Nephron (organoid): ENCODE data around the gene NPR2.

Experiments
- H3K27ac Mint-ChIP-seq, 3 experiments: 2 replicates each; pipeline ENCODE4 v1.8.0; 2020; ENCODE audit warnings: mixed read lengths in 3 of 3, mild to moderate bottlenecking in 2 of 3, moderate library complexity in 1 of 3
- H3K27me3 Mint-ChIP-seq: 2 replicates; pipeline ENCODE4 v1.8.0; 2021; ENCODE audit warnings: low read depth, mild to moderate bottlenecking, moderate library complexity, mixed read lengths
- H3K36me3 Mint-ChIP-seq: 2 replicates; pipeline ENCODE4 v1.8.0; 2020; ENCODE audit warnings: low read depth, mixed read lengths
- H3K4me1 Mint-ChIP-seq: 2 replicates; pipeline ENCODE4 v1.8.0; 2020; ENCODE audit warnings: mixed read lengths
- H3K4me3 Mint-ChIP-seq, 3 experiments: 2 replicates each; pipeline ENCODE4 v1.8.0; 2020; ENCODE audit warnings: mild to moderate bottlenecking in 3 of 3, mixed read lengths in 3 of 3, moderate library complexity in 2 of 3
- H3K9me3 Mint-ChIP-seq: 2 replicates; pipeline ENCODE4 v1.8.0; 2020; ENCODE audit warnings: mixed read lengths
- TF ChIP-seq, protein P1 (sequence below), 3 experiments: fragments of 200-600 bp; sonication (generic); IDR thresholded peaks; one replicate each; pipeline ENCODE4 v1.5.0; 2021; ENCODE audit warnings: antibody characterized with exemption in 3 of 3; ENCODE audit not compliant: unreplicated experiment in 3 of 3

The NPR2 gene

DNA sequence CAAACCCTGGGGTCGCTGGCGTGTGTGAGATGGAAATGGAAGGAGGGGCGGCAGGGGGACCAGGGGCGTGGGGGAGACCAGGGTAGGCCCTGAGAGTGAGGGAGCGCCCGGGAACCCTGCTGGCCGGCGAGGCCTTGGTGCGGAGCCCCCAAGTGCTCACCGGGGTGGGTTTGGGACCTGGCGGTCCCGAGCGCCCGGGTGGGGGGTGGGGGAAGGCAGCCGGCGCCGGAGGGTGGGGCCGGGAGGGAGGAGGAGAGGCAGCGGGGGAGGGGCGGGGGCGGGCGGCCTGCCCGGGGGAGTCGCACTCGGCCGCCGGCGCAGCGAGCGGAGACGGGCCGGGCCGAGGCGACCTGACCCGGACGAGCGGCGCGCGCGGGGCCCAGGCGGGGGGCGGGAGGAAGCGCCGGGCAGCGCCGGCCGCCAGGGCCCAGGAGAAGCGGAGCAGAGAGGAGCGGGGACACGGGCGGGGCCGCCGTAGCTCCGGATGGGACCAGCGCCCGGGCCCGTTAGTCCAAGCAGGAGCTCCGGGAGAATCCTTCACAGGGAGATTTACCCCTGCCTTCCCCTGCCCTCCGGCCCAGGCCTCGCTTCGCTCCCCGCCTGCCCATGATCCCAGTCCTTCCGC is at the start of gene NPR2:
Gene NPR2, plus strand, starts transcription at position 295 of the 625 bp plus-strand sequence. CDS start 818 bp downstream, outside the sequence.
- H3K36me3 Mint-ChIP-seq, result no peaks in the 10 kb centered on the region
- peaks cover 41% of the 10 kb centered on the region for H3K4me1 Mint-ChIP-seq
- no peaks in the 10 kb centered on the region for H3K9me3 Mint-ChIP-seq
- TF ChIP-seq, protein P1, sequence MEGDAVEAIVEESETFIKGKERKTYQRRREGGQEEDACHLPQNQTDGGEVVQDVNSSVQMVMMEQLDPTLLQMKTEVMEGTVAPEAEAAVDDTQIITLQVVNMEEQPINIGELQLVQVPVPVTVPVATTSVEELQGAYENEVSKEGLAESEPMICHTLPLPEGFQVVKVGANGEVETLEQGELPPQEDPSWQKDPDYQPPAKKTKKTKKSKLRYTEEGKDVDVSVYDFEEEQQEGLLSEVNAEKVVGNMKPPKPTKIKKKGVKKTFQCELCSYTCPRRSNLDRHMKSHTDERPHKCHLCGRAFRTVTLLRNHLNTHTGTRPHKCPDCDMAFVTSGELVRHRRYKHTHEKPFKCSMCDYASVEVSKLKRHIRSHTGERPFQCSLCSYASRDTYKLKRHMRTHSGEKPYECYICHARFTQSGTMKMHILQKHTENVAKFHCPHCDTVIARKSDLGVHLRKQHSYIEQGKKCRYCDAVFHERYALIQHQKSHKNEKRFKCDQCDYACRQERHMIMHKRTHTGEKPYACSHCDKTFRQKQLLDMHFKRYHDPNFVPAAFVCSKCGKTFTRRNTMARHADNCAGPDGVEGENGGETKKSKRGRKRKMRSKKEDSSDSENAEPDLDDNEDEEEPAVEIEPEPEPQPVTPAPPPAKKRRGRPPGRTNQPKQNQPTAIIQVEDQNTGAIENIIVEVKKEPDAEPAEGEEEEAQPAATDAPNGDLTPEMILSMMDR (IDR thresholded peaks at IDR 0.05; ENCODE audit: unreplicated experiment in 3 of 3), result no peak
- H3K4me3 Mint-ChIP-seq, result peak within 1 kb of the TSS; percentile 87 to 92 (median 91)
- H3K27ac Mint-ChIP-seq, result peak within 1 kb of the TSS; percentile 89 to 95 (median 94)
- H3K27me3 Mint-ChIP-seq, result no peaks in the 10 kb centered on the region

GRCh38 chr9:35741740-35742139 is 49.7 kb upstream of the NPR2 start:
- Mint-ChIP-seq H3K27ac (no peak overlapping the region), H3K4me1 (peaks cover 19% of the 10 kb centered on the region), H3K36me3 (peaks cover 70% of the 10 kb centered on the region), H3K27me3 (no peaks in the 10 kb centered on the region), H3K9me3 (no peaks in the 10 kb centered on the region), H3K4me3 (no peak overlapping the region)
- TF ChIP-seq, protein P1 (IDR thresholded peaks at IDR 0.05; ENCODE audit: unreplicated experiment in 3 of 3), result no peak

DNA sequence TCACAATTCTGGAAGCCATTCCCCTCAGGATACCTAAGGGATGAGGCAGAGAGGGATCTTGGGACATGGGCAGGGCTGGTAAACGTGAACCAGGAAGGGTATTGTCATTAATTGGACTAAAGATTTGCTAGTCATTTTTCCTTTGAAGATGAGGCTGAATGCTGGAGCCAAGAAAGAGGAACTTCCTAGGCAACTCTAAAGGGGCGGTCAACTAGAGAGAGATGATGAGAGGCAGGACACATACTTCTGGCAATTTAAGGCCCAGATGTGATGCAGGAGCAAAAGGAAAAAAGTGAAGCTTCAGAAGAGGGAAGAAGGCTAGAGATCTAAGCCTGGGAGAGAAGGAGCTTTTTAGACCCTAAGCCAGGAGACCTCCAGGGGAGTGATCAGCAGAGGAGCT is 47.9 kb upstream of the NPR2 start:
- peaks cover 64% of the 10 kb centered on the region for H3K36me3 Mint-ChIP-seq
- peak overlapping the region in 2 of 3 experiments; percentile 28 to 56 for H3K4me3 Mint-ChIP-seq
- peaks cover 34% of the 10 kb centered on the region for H3K4me1 Mint-ChIP-seq
- no peaks in the 10 kb centered on the region for H3K9me3 Mint-ChIP-seq
- peak overlapping the region in 1 of 3 experiments; percentile 40 for H3K27ac Mint-ChIP-seq
- H3K27me3 Mint-ChIP-seq, result no peaks in the 10 kb centered on the region
- TF ChIP-seq, protein P1 (IDR thresholded peaks at IDR 0.05; ENCODE audit: unreplicated experiment in 3 of 3), result no peak

GRCh38 chr9:35743880-35744518 is 47.4 kb upstream of the NPR2 start:
- H3K4me1 Mint-ChIP-seq, result peaks cover 34% of the 10 kb centered on the region
- H3K27me3 Mint-ChIP-seq, result no peaks in the 10 kb centered on the region
- no peak overlapping the region for H3K4me3 Mint-ChIP-seq
- no peaks in the 10 kb centered on the region for H3K9me3 Mint-ChIP-seq
- peaks cover 59% of the 10 kb centered on the region for H3K36me3 Mint-ChIP-seq
- TF ChIP-seq, protein P1 (IDR thresholded peaks at IDR 0.05; ENCODE audit: unreplicated experiment in 3 of 3), result no peak
- no peak overlapping the region for H3K27ac Mint-ChIP-seq

DNA sequence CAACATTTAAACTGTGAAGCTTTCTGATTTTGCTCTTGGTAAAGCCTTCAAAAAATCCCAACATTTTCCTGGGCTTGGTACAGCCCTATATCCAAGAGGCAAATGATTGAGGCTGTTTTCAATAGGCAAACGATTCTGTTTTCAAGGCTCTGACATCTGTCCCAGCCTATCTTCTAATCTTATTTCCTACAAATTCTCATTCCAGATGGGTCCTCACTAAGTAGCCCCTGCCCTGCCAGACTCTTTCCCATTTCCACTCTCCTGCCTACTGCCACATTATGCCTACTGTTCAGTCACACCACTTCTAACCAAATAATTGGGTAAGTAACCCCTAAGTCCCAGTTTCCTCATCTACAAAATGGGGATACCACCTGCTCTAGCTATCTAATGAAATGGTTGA is 45.8 kb upstream of the NPR2 start:
- H3K27me3 Mint-ChIP-seq, result no peaks in the 10 kb centered on the region
- H3K4me1 Mint-ChIP-seq, result peaks cover 40% of the 10 kb centered on the region
- H3K9me3 Mint-ChIP-seq, result no peaks in the 10 kb centered on the region
- peak overlapping the region; percentile 78 to 93 (median 84) for H3K4me3 Mint-ChIP-seq
- TF ChIP-seq, protein P1 (IDR thresholded peaks at IDR 0.05; ENCODE audit: unreplicated experiment in 3 of 3), result no peak
- H3K36me3 Mint-ChIP-seq, result peaks cover 46% of the 10 kb centered on the region
- peak overlapping the region; percentile 2 to 42 (median 20) for H3K27ac Mint-ChIP-seq
